H1 (cell line): ENCODE data around the gene CCDC184. TPM values are rescaled to one million over a fixed set of nuclear protein-coding genes. Genes with fewer than 3 reads are reported as not detected.
A peak's percentile ranks its signal among the peaks of the same experiment; 100 is the strongest.

Experiments used
- BACH1 ChIP-seq: IDR thresholded peaks from 2 replicates; pipeline ENCODE4 v1.6.1; 2012; ENCODE audit warnings: low read length, improper control_type of control experiment
- CHD7 ChIP-seq: fragments of 300-600 bp; sonication (generic); IDR thresholded peaks from 2 replicates; pipeline ENCODE4 v1.7.1; 2012; ENCODE audit warnings: low read length, moderate library complexity, mild to moderate bottlenecking, inconsistent platforms; ENCODE audit not compliant: insufficient replicate concordance
- CTCF ChIP-seq, 3 experiments: IDR thresholded peaks; 1 replicate in 2 of 3; 2 replicates in 1 of 3; pipeline versions ENCODE4 v1.5.1 to v1.6.1; 2011; ENCODE audit warnings: low read length in 3 of 3, mild to moderate bottlenecking in 3 of 3, inconsistent platforms in 2 of 3, low read depth in 1 of 3, moderate library complexity in 1 of 3; ENCODE audit not compliant: insufficient read depth in 1 of 3; ENCODE audit errors: control extremely low read depth in 1 of 3
- POLR2A ChIP-seq, 2 experiments: IDR thresholded peaks; 1 replicate in 1 of 2; 2 replicates in 1 of 2; pipeline ENCODE4 v1.6.1; 2011; ENCODE audit warnings: low read depth in 2 of 2, low read length in 2 of 2, mild to moderate bottlenecking in 2 of 2; ENCODE audit errors: control extremely low read depth in 1 of 2
- SP1 ChIP-seq: IDR thresholded peaks from 2 replicates; pipeline ENCODE4 v1.6.1; 2011; ENCODE audit warnings: low read depth, low read length
- SRF ChIP-seq: IDR thresholded peaks from 2 replicates; pipeline ENCODE4 v1.6.1; 2011; ENCODE audit warnings: mild to moderate bottlenecking, low read depth, low read length, moderate library complexity
- polyA plus RNA-seq, 7 experiments: library from polyadenylated mRNA; depleted of rRNA in 3 of 7; stranded (reverse) in 5 of 7; unstranded in 2 of 7; fragments of >200 nt in 5 of 7; fragments of 200-250 nt in 2 of 7; gene quantifications; 1 replicate in 5 of 7; 2 replicates in 1 of 7; 4 replicates in 1 of 7; pipeline versions ENCODE4 v1.2.1 to v1.2.3, GENCODE V29; 2011 to 2013; ENCODE audit warnings: missing spikeins in 2 of 7, mixed read lengths in 2 of 7
- total RNA-seq: library from RNA; stranded (reverse); fragmentation: NEBNext Ultra II Directional; extraction: Animal tissue kit (Norgen Biotek cat#: 25700); gene quantifications from 2 replicates; pipeline ENCODE4 v1.2.1, GENCODE V29; 2021
- TF ChIP-seq, protein P1 (sequence below): IDR thresholded peaks from 2 replicates; pipeline ENCODE4 v1.6.1; 2012; ENCODE audit warnings: inconsistent platforms

Gene CCDC184
- total and polyA plus RNA-seq, 2 of the 8 experiments (the other 6 are each of a cell fraction or from before 2014, with no cell fraction given), result 2.2 to 3.0 TPM

DNA sequence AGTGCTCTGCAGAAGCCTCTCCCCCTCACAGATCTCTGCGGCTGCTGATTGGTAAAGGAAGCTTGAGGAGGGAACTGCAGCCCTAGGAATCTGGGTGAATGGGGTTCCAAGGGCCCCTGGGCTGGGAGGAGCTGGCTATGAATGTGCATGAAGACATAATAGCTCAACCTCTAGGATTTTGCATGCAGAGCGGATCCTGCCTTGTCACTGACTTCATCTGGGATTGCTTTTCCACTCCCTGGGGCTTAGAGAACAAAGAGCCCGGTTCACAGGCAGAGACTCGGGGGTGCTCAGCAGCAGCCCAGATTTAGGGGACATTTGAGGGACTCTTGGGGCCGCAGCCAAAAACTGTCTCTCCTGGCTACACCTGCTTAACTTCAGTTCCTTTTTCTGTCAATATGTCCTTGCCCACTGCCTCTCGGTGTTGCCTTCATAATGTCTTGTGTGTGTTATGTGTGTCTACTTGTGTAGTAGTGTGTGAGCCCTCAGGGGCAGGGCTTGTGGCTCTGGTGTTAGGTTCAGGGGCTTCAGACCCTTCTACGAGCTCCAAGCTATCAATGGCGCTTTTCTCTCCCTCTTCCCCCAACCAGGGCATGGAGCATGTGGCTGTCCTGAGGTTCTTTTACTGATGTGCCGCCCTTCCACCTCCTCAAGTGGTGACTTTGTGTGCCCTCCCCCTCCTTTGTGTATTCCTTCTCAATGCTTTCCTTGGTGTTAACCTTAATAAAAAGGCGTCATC lies 1.9 kb downstream of the CCDC184 start (continued):
- TF ChIP-seq CHD7, result no peak
- TF ChIP-seq BACH1, result no peak
- TF ChIP-seq CTCF (IDR thresholded peaks at IDR 0.05; ENCODE audit: control extremely low read depth in 1 of 3, insufficient read depth in 1 of 3, low read depth in 1 of 3, low read length in 3 of 3), result no peak
- TF ChIP-seq, protein P1, sequence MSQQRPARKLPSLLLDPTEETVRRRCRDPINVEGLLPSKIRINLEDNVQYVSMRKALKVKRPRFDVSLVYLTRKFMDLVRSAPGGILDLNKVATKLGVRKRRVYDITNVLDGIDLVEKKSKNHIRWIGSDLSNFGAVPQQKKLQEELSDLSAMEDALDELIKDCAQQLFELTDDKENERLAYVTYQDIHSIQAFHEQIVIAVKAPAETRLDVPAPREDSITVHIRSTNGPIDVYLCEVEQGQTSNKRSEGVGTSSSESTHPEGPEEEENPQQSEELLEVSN, result peak; percentile 28
- TF ChIP-seq POLR2A (IDR thresholded peaks at IDR 0.05; ENCODE audit: control extremely low read depth in 1 of 2, low read depth in 2 of 2, low read length in 2 of 2), result 0 out of 3 replicates have a peak, but pooled peaks of 1 of the 2 experiments have one; percentile 30
- TF ChIP-seq SRF, result no peak
- peak; percentile 16; the same call in 1 of the 2 replicates for TF ChIP-seq SP1
